ENCODE results near the gene NLRP8.
"Not testable (repeated sequence)": the region's sequence is repeated elsewhere in the genome, so short reads cannot be mapped to it uniquely, and the experiment has no call there.

NLRP8 gene

DNA sequence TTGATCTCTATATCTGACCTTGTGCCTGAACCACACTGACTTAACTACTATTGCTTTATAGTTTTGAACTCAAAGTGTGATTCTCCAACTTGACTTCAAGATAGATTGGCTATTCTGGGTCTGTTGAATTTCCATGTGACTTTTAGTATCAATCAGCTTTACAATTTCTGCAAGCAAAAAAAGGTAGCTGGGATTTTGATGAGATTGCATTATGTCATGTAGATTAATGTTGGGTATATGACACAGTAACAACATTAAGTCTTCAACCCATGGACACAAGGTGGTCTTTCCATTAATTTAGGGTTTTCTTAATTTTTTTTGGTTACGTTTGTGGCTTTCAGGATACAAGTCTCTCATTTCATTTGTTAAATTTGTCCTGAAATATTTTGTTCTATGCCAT is 67.1 kb downstream of the NLRP8 start:
- no peaks in the 10 kb centered on the region for H3K27me3 ChIP-seq (replicated peaks in 2 of 5; ENCODE audit: control insufficient read depth in 4 of 5, insufficient read depth in 5 of 5, low read length in 4 of 5)
- WGBS (ENCODE audit: insufficient coverage): 100% methylated on average over 1 of the region's 1 CpG

DNA sequence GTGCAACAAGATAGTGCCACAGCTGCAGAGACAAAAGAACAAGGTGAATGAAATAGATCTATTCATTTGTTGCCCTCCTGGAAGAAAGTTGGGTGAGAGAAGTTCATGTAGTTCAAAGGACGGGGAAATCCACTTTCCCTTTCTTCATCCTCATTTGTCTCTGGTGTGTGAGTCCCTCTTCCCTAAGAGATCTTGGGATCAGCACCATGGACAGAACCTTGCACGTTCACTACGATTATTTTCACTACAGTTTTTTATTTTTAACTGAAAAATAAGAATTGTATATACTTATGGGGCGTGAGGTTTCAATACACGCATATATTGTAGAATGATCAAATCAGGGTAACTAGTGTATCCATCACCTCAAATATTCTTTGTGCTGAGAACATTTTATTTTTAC is 68.1 kb downstream of the NLRP8 start:
- no CpG with 5 or more reads among the region's 5 CpGs for WGBS (ENCODE audit: insufficient coverage)
- H3K27me3 ChIP-seq (replicated peaks in 2 of 5; ENCODE audit: control insufficient read depth in 4 of 5, insufficient read depth in 5 of 5, low read length in 4 of 5): no peaks in the 10 kb centered on the region
- ChIA-PET CTCF (no interaction called here), POLR2A (no interaction called here)
- no peak overlapping the region for H3K27ac ChIP-seq (ENCODE audit: insufficient read depth in 1 of 2, low read depth in 1 of 2, low read length in 2 of 2, poor library complexity in 1 of 2, severe bottlenecking in 2 of 2)
- H3K9me3 ChIP-seq (ENCODE audit: control extremely low read depth in 1 of 5, control insufficient read depth in 4 of 5, insufficient read depth in 2 of 5, low read depth in 1 of 5, low read length in 4 of 5): no peaks in the 10 kb centered on the region
- H3K36me3 ChIP-seq (ENCODE audit: control insufficient read depth in 4 of 4, insufficient read depth in 4 of 4, low read length in 3 of 4): no peaks in the 10 kb centered on the region
- H3K4me1 ChIP-seq (ENCODE audit: control extremely low read depth in 1 of 4, control insufficient read depth in 4 of 4, insufficient read depth in 4 of 4, low read length in 3 of 4): no peaks in the 10 kb centered on the region
- no peak overlapping the region for H3K4me3 ChIP-seq (ENCODE audit: control insufficient read depth in 1 of 7, extremely low read depth in 1 of 7, insufficient read depth in 4 of 7, low read depth in 2 of 7, low read length in 6 of 7)
- DNase-seq: peak in 2 of 3 donors; percentile 11 to 23

More for the DNA sequence above, 67.1 kb downstream of the NLRP8 start:
- peaks cover 0 to 2% (median 0%) of the 10 kb centered on the region in 5 experiments for H3K9me3 ChIP-seq (ENCODE audit: control extremely low read depth in 1 of 5, control insufficient read depth in 4 of 5, insufficient read depth in 2 of 5, low read depth in 1 of 5, low read length in 4 of 5)
- H3K27ac ChIP-seq (ENCODE audit: insufficient read depth in 1 of 2, low read depth in 1 of 2, low read length in 2 of 2, poor library complexity in 1 of 2, severe bottlenecking in 2 of 2): no peak overlapping the region
- H3K4me1 ChIP-seq (ENCODE audit: control extremely low read depth in 1 of 4, control insufficient read depth in 4 of 4, insufficient read depth in 4 of 4, low read length in 3 of 4): no peaks in the 10 kb centered on the region
- DNase-seq: no peak
- CTCF ChIA-PET: no interaction called here
- H3K36me3 ChIP-seq (ENCODE audit: control insufficient read depth in 4 of 4, insufficient read depth in 4 of 4, low read length in 3 of 4): no peaks in the 10 kb centered on the region
- POLR2A ChIA-PET: no interaction called here
- no peak overlapping the region for H3K4me3 ChIP-seq (ENCODE audit: control insufficient read depth in 1 of 7, extremely low read depth in 1 of 7, insufficient read depth in 4 of 7, low read depth in 2 of 7, low read length in 6 of 7)

DNA sequence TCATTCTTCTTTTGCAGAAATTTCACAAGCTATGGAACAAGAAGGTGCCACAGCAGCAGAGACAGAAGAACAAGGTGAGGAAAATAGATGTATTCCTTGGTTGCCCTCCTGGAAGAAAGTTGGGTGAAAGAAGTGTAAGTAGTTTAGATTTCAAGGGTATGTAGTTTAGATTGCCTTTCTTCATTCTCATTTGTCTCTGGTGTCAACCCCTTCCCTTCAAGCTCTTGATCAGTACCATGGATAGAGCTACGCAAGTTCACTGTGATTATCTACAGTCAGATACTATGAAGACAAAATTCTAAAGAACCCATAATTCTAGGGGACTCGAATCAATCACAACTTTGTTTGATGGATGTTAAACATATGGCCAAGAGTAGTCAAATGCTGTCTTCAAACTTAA is 71.7 kb downstream of the NLRP8 start:
- H3K9me3 ChIP-seq (ENCODE audit: control extremely low read depth in 1 of 5, control insufficient read depth in 4 of 5, insufficient read depth in 2 of 5, low read depth in 1 of 5, low read length in 4 of 5); H3K27me3 ChIP-seq (replicated peaks in 2 of 5; ENCODE audit: control insufficient read depth in 4 of 5, insufficient read depth in 5 of 5, low read length in 4 of 5); POLR2A ChIA-PET; H3K4me1 ChIP-seq (ENCODE audit: control extremely low read depth in 1 of 4, control insufficient read depth in 4 of 4, insufficient read depth in 4 of 4, low read length in 3 of 4); H3K36me3 ChIP-seq (ENCODE audit: control insufficient read depth in 4 of 4, insufficient read depth in 4 of 4, low read length in 3 of 4); H3K27ac ChIP-seq (ENCODE audit: insufficient read depth in 1 of 2, low read depth in 1 of 2, low read length in 2 of 2, poor library complexity in 1 of 2, severe bottlenecking in 2 of 2); H3K4me3 ChIP-seq (ENCODE audit: control insufficient read depth in 1 of 7, extremely low read depth in 1 of 7, insufficient read depth in 4 of 7, low read depth in 2 of 7, low read length in 6 of 7); DNase-seq; CTCF ChIA-PET: not testable (repeated sequence)
- WGBS (ENCODE audit: insufficient coverage): no CpG with 5 or more reads among the region's 2 CpGs

DNA sequence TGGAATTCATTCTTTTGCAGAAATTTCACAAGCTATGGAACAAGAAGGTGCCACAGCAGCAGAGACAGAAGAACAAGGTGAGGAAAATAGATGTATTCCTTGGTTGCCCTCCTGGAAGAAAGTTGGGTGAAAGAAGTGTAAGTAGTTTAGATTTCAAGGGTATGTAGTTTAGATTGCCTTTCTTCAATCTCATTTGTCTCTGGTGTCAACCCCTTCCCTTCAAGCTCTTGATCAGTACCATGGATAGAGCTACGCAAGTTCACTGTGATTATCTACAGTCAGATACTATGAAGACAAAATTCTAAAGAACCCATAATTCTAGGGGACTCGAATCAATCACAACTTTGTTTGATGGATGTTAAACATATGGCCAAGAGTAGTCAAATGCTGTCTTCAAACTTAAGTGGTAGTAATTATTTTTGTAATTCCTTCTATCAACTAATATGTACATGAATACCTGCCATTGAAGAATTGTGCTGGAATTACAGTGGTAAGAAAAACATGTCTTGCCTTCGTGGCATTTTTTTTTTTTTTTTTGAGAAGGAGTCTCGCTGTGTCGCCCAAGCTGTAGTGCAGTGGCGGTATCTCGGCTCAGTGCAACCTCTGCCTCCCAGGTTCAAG is 72.8 kb downstream of the NLRP8 start:
- H3K4me1 ChIP-seq (ENCODE audit: control extremely low read depth in 1 of 4, control insufficient read depth in 4 of 4, insufficient read depth in 4 of 4, low read length in 3 of 4); CTCF ChIA-PET; H3K4me3 ChIP-seq (ENCODE audit: control insufficient read depth in 1 of 7, extremely low read depth in 1 of 7, insufficient read depth in 4 of 7, low read depth in 2 of 7, low read length in 6 of 7); H3K27me3 ChIP-seq (replicated peaks in 2 of 5; ENCODE audit: control insufficient read depth in 4 of 5, insufficient read depth in 5 of 5, low read length in 4 of 5); H3K9me3 ChIP-seq (ENCODE audit: control extremely low read depth in 1 of 5, control insufficient read depth in 4 of 5, insufficient read depth in 2 of 5, low read depth in 1 of 5, low read length in 4 of 5); H3K27ac ChIP-seq (ENCODE audit: insufficient read depth in 1 of 2, low read depth in 1 of 2, low read length in 2 of 2, poor library complexity in 1 of 2, severe bottlenecking in 2 of 2); H3K36me3 ChIP-seq (ENCODE audit: control insufficient read depth in 4 of 4, insufficient read depth in 4 of 4, low read length in 3 of 4); POLR2A ChIA-PET; DNase-seq: not testable (repeated sequence)
- 58% methylated on average over 5 of the region's 7 CpGs for WGBS (ENCODE audit: insufficient coverage)

- ChIA-PET POLR2A (no interaction called here), CTCF (no interaction called here)
- WGBS (ENCODE audit: insufficient coverage): 95% methylated on average over 15 of the region's 15 CpGs
- no peaks in the 10 kb centered on the region for H3K36me3 ChIP-seq (ENCODE audit: control insufficient read depth in 4 of 4, insufficient read depth in 4 of 4, low read length in 3 of 4)
- H3K9me3 ChIP-seq (ENCODE audit: control extremely low read depth in 1 of 5, control insufficient read depth in 4 of 5, insufficient read depth in 2 of 5, low read depth in 1 of 5, low read length in 4 of 5): peaks cover 0 to 2% (median 0%) of the 10 kb centered on the region in 5 experiments
- no peak overlapping the region for H3K4me3 ChIP-seq (ENCODE audit: control insufficient read depth in 1 of 7, extremely low read depth in 1 of 7, insufficient read depth in 4 of 7, low read depth in 2 of 7, low read length in 6 of 7)
- no peaks in the 10 kb centered on the region for H3K27me3 ChIP-seq (replicated peaks in 2 of 5; ENCODE audit: control insufficient read depth in 4 of 5, insufficient read depth in 5 of 5, low read length in 4 of 5)
- no peak overlapping the region for H3K27ac ChIP-seq (ENCODE audit: insufficient read depth in 1 of 2, low read depth in 1 of 2, low read length in 2 of 2, poor library complexity in 1 of 2, severe bottlenecking in 2 of 2)
- DNase-seq: no peak
- no peaks in the 10 kb centered on the region for H3K4me1 ChIP-seq (ENCODE audit: control extremely low read depth in 1 of 4, control insufficient read depth in 4 of 4, insufficient read depth in 4 of 4, low read length in 3 of 4)
Measured at GRCh38 chr19:56026769-56027168, 79.1 kb downstream of the NLRP8 start.
